NB4 (cell line): ENCODE measurements around the gene DNAI2.

ENCODE experiments used
- CTCF ChIP-seq: IDR thresholded peaks from one replicate; pipeline ENCODE4 v1.5.1; 2012; ENCODE audit warnings: low read depth, low read length
- POLR2A ChIP-seq: IDR thresholded peaks from 2 replicates; pipeline ENCODE4 v1.6.1; 2011; ENCODE audit warnings: mild to moderate bottlenecking; ENCODE audit not compliant: insufficient read length; ENCODE audit errors: extremely low read depth

DNA sequence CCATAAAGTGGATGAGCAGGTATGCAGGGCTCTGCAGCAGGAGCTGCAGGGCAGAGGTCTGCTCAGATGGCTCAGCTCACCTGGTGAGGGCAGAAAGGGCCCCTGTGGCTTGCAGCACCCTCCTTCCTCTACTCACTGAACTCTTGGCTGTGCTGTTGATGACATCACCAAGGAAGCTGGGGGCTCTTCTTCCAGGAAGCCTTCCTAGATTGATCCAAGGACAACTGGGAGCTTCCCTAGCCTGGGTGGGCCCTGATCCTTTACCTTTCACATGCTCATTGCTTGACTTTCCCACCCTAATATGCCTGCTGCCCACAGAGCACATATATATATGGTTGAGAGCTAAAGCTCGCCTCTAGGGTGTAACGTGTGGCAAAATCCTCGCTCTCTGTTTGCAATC, 54.5 kb downstream of the DNAI2 start:
- TF ChIP-seq CTCF (no peak), POLR2A (no peak)
